ENCODE results near the gene GSAP. TPM values are rescaled to one million over a fixed set of nuclear protein-coding genes. Genes with fewer than 3 reads are reported as not detected.

GSAP gene
- polyA plus RNA-seq, 3 donors: 19.1 to 105 (median 35.6) TPM

GRCh38 chr7:77338260-77338659 is 77.9 kb downstream of the GSAP start:
- H3K4me3 Mint-ChIP-seq: peak overlapping the region; percentile 49 to 56
- peaks cover 0 to 1% (median 0%) of the 10 kb centered on the region in 7 donors for H3K9me3 Mint-ChIP-seq
- H3K27ac Mint-ChIP-seq: peak overlapping the region; percentile 66 to 89 (median 85)
- Histone ChIP-seq H4K20me1 (ENCODE audit: insufficient read depth, low read length) (peaks cover 42% of the 10 kb centered on the region), H3K36me3 (replicated peaks in 1 of 2; ENCODE audit: control insufficient read depth in 1 of 2, insufficient read depth in 2 of 2, low read length in 2 of 2) (peaks cover 0 to 6% of the 10 kb centered on the region in 2 donors), H3K27ac (ENCODE audit: low read depth in 1 of 2, low read length in 2 of 2) (peak overlapping the region; percentile 35 to 44), H3K79me2 (ENCODE audit: insufficient read depth, low read length) (peaks cover 6% of the 10 kb centered on the region), H3K4me2 (replicated peaks; ENCODE audit: extremely low read depth, low read length, poor library complexity, severe bottlenecking) (peak overlapping the region; percentile 60), H3K9me3 (replicated peaks in 1 of 2; ENCODE audit: control insufficient read depth in 1 of 2, insufficient read depth in 1 of 2, low read length in 2 of 2) (no peaks in the 10 kb centered on the region), H3K4me3 (replicated peaks in 1 of 3; ENCODE audit: low read depth in 2 of 3, low read length in 3 of 3) (peak overlapping the region in 1 of 3 experiments; percentile 59), H2AFZ (ENCODE audit: insufficient read depth, low read depth, low read length, poor library complexity, severe bottlenecking) (no peak overlapping the region), H3K4me1 (ENCODE audit: control insufficient read depth in 1 of 2, insufficient read depth in 2 of 2, low read length in 2 of 2) (peaks cover 40 to 47% of the 10 kb centered on the region in 2 donors), H3K9ac (ENCODE audit: insufficient read depth, low read length, poor library complexity, severe bottlenecking) (no peak overlapping the region), H3K27me3 (ENCODE audit: control insufficient read depth in 2 of 2, insufficient read depth in 2 of 2, low read length in 2 of 2) (no peaks in the 10 kb centered on the region)
- H3K36me3 Mint-ChIP-seq: peaks cover 16 to 21% of the 10 kb centered on the region in 2 donors
- intact Hi-C loops (cut with micrococcal nuclease): no loop called here
- H3K27me3 Mint-ChIP-seq (ENCODE audit: low read depth in 3 of 3): peaks cover 0 to 1% (median 0%) of the 10 kb centered on the region in 3 donors
- peak in 2 of 3 donors; percentile 56 to 69 for DNase-seq
- peaks cover 14% of the 10 kb centered on the region for H3K4me1 Mint-ChIP-seq
- 0% methylated on average over 2 of the region's 4 CpGs for WGBS (ENCODE audit: insufficient coverage)
- TF ChIP-seq, protein P1, sequence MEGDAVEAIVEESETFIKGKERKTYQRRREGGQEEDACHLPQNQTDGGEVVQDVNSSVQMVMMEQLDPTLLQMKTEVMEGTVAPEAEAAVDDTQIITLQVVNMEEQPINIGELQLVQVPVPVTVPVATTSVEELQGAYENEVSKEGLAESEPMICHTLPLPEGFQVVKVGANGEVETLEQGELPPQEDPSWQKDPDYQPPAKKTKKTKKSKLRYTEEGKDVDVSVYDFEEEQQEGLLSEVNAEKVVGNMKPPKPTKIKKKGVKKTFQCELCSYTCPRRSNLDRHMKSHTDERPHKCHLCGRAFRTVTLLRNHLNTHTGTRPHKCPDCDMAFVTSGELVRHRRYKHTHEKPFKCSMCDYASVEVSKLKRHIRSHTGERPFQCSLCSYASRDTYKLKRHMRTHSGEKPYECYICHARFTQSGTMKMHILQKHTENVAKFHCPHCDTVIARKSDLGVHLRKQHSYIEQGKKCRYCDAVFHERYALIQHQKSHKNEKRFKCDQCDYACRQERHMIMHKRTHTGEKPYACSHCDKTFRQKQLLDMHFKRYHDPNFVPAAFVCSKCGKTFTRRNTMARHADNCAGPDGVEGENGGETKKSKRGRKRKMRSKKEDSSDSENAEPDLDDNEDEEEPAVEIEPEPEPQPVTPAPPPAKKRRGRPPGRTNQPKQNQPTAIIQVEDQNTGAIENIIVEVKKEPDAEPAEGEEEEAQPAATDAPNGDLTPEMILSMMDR (IDR thresholded peaks at IDR 0.05): no peak

DNA sequence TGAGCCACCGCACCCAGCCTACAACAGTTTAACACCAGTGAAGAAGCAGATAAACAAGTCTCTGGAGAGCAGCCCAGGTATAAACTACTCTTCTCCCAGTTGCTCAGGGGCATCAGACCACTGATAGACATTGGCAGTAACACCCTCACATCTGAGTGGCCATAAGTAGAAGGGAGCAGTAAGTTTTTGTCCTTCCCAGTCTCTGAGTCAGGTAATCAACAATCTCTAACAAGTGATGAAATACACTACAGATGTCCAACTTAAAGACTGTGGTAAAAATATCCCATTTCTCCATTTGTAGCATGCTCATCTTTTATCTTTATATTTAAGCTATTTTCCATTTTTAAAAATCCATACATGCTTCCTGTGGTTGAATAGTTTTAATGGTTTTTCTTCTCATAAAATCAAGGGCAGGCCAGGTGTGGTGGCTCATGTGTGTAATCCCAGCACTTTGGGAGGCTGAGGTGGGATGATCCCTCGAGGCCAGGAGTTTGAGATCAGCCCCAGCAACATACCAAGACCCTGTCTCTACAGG is 78.6 kb downstream of the GSAP start:
- H3K36me3 Mint-ChIP-seq: peaks cover 22 to 24% of the 10 kb centered on the region in 2 donors
- H3K4me1 Mint-ChIP-seq: peaks cover 14% of the 10 kb centered on the region
- peaks cover 40 to 47% of the 10 kb centered on the region in 2 donors for H3K4me1 ChIP-seq (ENCODE audit: control insufficient read depth in 1 of 2, insufficient read depth in 2 of 2, low read length in 2 of 2)
- no peak overlapping the region for H2AFZ ChIP-seq (ENCODE audit: insufficient read depth, low read depth, low read length, poor library complexity, severe bottlenecking)
- no CpG with 5 or more reads among the region's 2 CpGs for WGBS (ENCODE audit: insufficient coverage)
- H3K4me2 ChIP-seq (replicated peaks; ENCODE audit: extremely low read depth, low read length, poor library complexity, severe bottlenecking): peak overlapping the region; percentile 60
- no peaks in the 10 kb centered on the region for H3K27me3 ChIP-seq (ENCODE audit: control insufficient read depth in 2 of 2, insufficient read depth in 2 of 2, low read length in 2 of 2)
- H3K27ac Mint-ChIP-seq: peak overlapping the region in 5 of 7 donors; percentile 64 to 85 (median 72)
- TF ChIP-seq, protein P1 (IDR thresholded peaks at IDR 0.05): no peak
- H3K4me3 Mint-ChIP-seq: peak overlapping the region in 1 of 2 donors; percentile 24
- no peak overlapping the region for H3K27ac ChIP-seq (ENCODE audit: low read depth in 1 of 2, low read length in 2 of 2)
- peaks cover 42% of the 10 kb centered on the region for H4K20me1 ChIP-seq (ENCODE audit: insufficient read depth, low read length)
- H3K9me3 ChIP-seq (replicated peaks in 1 of 2; ENCODE audit: control insufficient read depth in 1 of 2, insufficient read depth in 1 of 2, low read length in 2 of 2): no peaks in the 10 kb centered on the region
- intact Hi-C loops (cut with micrococcal nuclease): no loop called here
- H3K36me3 ChIP-seq (replicated peaks in 1 of 2; ENCODE audit: control insufficient read depth in 1 of 2, insufficient read depth in 2 of 2, low read length in 2 of 2): peaks cover 0 to 6% of the 10 kb centered on the region in 2 donors
- peaks cover 6% of the 10 kb centered on the region for H3K79me2 ChIP-seq (ENCODE audit: insufficient read depth, low read length)
- peaks cover 0 to 3% (median 0%) of the 10 kb centered on the region in 3 donors for H3K27me3 Mint-ChIP-seq (ENCODE audit: low read depth in 3 of 3)
- H3K9me3 Mint-ChIP-seq: peaks cover 0 to 1% (median 0%) of the 10 kb centered on the region in 7 donors
- H3K4me3 ChIP-seq (replicated peaks in 1 of 3; ENCODE audit: low read depth in 2 of 3, low read length in 3 of 3): peak overlapping the region in 1 of 3 experiments; percentile 59
- DNase-seq: peak in 1 of 3 donors; percentile 14
- no peak overlapping the region for H3K9ac ChIP-seq (ENCODE audit: insufficient read depth, low read length, poor library complexity, severe bottlenecking)

Measured in CD14-positive monocyte (primary cell).